Calu3 (cell line): ENCODE measurements around the gene MIEF2. TPM values are rescaled to one million over a fixed set of nuclear protein-coding genes. Genes with fewer than 3 reads are reported as not detected.

Source experiments
- BruUV-seq: library from RNA; stranded (reverse); fragments of 400-500 nt; replicated peaks from 2 replicates; lab custom pipeline; 2021; lab: Mats Ljungman, UMichigan
- CTCF ChIA-PET: fragments of 300-600 bp; sonication (Branson Sonifier 250); formaldehyde crosslinking; loops from one replicate; lab custom pipeline; 2022; ENCODE audit warnings: antibody characterized with exemption; lab: Charles Lee
- DNase-seq: peaks from one replicate; pipeline ENCODE4 v3.0.0; 2022
- H3K27ac Mint-ChIP-seq: one replicate; pipeline ENCODE4 v1.8.0; 2022; ENCODE audit warnings: mixed read lengths; ENCODE audit not compliant: unreplicated experiment
- H3K27me3 Mint-ChIP-seq: one replicate; pipeline ENCODE4 v1.8.0; 2022; ENCODE audit warnings: mixed read lengths; ENCODE audit not compliant: unreplicated experiment
- H3K36me3 Mint-ChIP-seq: one replicate; pipeline ENCODE4 v1.8.0; 2022; ENCODE audit warnings: mild to moderate bottlenecking, moderate library complexity, mixed read lengths; ENCODE audit not compliant: insufficient read depth, unreplicated experiment
- H3K4me1 Mint-ChIP-seq: one replicate; pipeline ENCODE4 v1.8.0; 2022; ENCODE audit warnings: mild to moderate bottlenecking, low read depth, mixed read lengths; ENCODE audit not compliant: unreplicated experiment
- H3K4me3 Mint-ChIP-seq: one replicate; pipeline ENCODE4 v1.8.0; 2022; ENCODE audit warnings: mild to moderate bottlenecking, low read depth, moderate library complexity, mixed read lengths; ENCODE audit not compliant: unreplicated experiment
- H3K9me3 Mint-ChIP-seq: one replicate; pipeline ENCODE4 v1.8.0; 2022; ENCODE audit warnings: low read depth, mixed read lengths; ENCODE audit not compliant: unreplicated experiment
- CTCF ChIP-seq: fragments of 200-600 bp; IDR thresholded peaks from one replicate; pipeline ENCODE4 v1.8.0; 2022; ENCODE audit warnings: antibody characterized with exemption; ENCODE audit not compliant: unreplicated experiment
- intact Hi-C: fragments of 100-400 bp; cut with micrococcal nuclease; formaldehyde crosslinking; loops from one replicate; pipeline ENCODE4 v1.10.0; 2022; ENCODE audit not compliant: unreplicated experiment
- total RNA-seq: library from RNA; stranded (reverse); gene quantifications from 2 replicates; pipeline ENCODE4 v1.2.3, GENCODE V29; 2022

MIEF2 gene
- total RNA-seq, 1 experiment from 2014 or later: 13.3 TPM

- no peak for TF ChIP-seq CTCF
- DNase-seq: no peak
- no peaks in the 10 kb centered on the region for H3K27me3 Mint-ChIP-seq
- no peaks in the 10 kb centered on the region for H3K4me1 Mint-ChIP-seq
- no peak overlapping the region for H3K27ac Mint-ChIP-seq
- BruUV-seq: no TSS peak
- peaks cover 66% of the 10 kb centered on the region for H3K36me3 Mint-ChIP-seq
- no peaks in the 10 kb centered on the region for H3K9me3 Mint-ChIP-seq
- intact Hi-C loops: no loop called here
- no peak overlapping the region for H3K4me3 Mint-ChIP-seq
- CTCF ChIA-PET: no interaction called here
Measured at GRCh38 chr17:18251204-18251603, 9.3 kb upstream of the MIEF2 start.

DNA sequence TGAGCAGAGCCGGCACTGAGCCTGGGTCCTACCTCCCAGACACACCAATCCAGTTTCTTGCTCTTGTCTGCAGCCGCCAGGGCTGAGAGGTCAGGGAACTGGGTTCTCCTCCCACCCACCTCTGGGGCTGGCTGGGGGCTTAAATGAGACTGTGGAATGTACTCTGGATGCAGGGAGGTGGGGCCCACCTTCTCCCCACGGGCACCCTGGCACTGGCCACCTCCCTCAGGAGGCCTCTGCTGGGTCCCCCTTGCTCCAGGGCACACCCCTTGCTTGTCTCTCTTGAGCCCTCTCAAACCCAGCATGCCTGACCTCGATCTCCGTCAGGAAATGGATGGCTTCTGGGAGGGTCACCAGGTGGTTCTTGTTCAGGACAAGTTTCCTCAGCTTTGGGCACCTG lies 8.3 kb upstream of the MIEF2 start:
- H3K4me3 Mint-ChIP-seq: no peak overlapping the region
- no peaks in the 10 kb centered on the region for H3K9me3 Mint-ChIP-seq
- H3K27me3 Mint-ChIP-seq: no peaks in the 10 kb centered on the region
- TF ChIP-seq CTCF: no peak
- intact Hi-C loops: no loop called here
- BruUV-seq: no TSS peak
- H3K27ac Mint-ChIP-seq: no peak overlapping the region
- H3K36me3 Mint-ChIP-seq: peaks cover 67% of the 10 kb centered on the region
- H3K4me1 Mint-ChIP-seq: no peaks in the 10 kb centered on the region
- DNase-seq: no peak
- CTCF ChIA-PET: no interaction called here

DNA sequence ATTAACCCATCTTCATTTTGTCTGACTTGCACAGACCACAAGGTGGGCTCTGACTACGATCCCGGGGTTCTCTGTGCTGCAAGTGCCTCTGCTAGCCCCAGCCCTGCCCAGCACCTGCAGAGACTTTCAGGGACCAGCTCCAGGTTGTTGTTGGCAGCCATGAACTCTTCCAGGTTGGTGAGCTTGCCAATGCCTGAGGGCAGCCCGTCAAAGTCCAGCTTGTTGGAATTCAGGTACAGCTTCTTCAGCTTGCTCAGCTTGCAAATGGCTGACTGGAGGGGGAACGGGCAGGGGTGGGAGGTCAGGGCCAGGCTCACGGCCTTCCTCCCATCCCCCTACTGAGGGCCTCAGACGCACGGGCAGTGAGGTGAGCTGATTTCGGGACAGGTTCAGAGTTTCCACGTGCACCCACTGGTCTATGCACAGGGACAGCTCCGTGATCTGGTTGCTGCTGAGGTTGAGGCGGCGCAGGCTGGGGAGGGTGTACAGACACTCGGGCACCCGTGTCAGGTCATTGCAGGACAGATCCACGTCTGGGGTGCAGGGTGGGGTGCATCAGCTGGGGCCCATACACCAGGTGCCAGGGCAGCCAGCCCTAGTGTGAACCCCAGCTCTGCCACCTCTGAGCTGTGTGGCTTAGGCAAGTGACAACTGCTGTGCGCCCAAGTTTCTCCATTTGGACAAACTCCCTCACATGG lies 7.1 kb upstream of the MIEF2 start:
- Mint-ChIP-seq H3K4me3 (no peak overlapping the region), H3K27me3 (no peaks in the 10 kb centered on the region), H3K27ac (no peak overlapping the region), H3K4me1 (no peaks in the 10 kb centered on the region), H3K9me3 (no peaks in the 10 kb centered on the region), H3K36me3 (peaks cover 70% of the 10 kb centered on the region)
- CTCF ChIA-PET: no interaction called here
- intact Hi-C loops: no loop called here
- no peak for TF ChIP-seq CTCF
- DNase-seq: no peak
- BruUV-seq: no TSS peak

DNA sequence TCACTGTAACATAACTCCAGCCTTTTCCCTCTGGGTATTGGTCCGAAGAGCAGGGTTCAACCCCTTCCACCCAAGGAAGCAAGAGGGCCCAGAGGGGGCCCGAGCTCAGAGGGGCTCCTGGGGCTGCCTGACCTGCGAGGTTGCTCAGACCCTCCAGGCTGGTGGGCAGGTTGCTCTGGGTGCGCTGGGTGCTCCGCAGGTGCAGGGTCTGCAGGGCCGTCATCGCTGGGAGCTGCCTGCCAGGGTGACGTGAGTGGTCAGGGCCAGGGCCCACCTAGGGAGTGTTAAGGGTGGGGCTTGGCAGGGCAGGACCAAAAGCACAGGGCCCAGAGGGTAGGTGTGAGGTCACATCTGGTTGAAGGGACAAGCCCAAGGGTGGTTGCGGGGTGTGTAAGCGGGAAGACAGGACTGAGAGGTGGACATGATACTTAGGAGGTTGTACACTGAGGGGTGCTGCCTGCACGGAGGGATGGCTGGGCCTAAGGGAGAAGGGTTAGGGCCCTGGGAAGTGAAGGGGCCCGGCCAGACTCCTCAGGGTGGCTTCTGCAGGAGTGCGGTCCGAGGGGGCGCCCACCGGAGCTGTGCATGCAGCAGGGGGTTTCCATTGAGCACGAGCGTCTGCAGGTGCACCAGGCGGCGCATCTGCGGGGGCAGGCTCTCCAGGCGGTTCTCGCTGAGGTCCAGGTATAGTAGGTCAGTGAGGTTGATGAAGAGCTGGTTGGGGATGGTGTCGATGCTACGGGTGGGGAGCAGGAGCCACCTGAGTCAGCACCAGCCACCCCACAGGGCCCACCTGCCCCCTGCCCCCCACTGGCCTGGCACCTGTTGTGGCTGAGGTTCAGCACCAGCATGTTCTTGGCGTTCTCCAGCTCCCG lies 6.3 kb upstream of the MIEF2 start:
- no peaks in the 10 kb centered on the region for H3K27me3 Mint-ChIP-seq
- intact Hi-C loops: no loop called here
- no peaks in the 10 kb centered on the region for H3K9me3 Mint-ChIP-seq
- peaks cover 69% of the 10 kb centered on the region for H3K36me3 Mint-ChIP-seq
- no TSS peak for BruUV-seq
- no peak for DNase-seq
- H3K4me3 Mint-ChIP-seq: no peak overlapping the region
- CTCF ChIA-PET: no interaction called here
- H3K4me1 Mint-ChIP-seq: no peaks in the 10 kb centered on the region
- no peak overlapping the region for H3K27ac Mint-ChIP-seq
- no peak for TF ChIP-seq CTCF
